Uterus (tissue), 2 donors: Measurements from ENCODE around the gene RASD2.

Experiments used
- CTCF ChIP-seq, 4 experiments: fragments of 200-600 bp in 2 of 4; fragments of 450-650 bp in 2 of 4; sonication (generic) in 2 of 4; IDR thresholded peaks; one replicate each; pipeline ENCODE4 v1.5.1; 2016 to 2019; ENCODE audit warnings: antibody characterized with exemption in 4 of 4, mild to moderate bottlenecking in 2 of 4, moderate library complexity in 1 of 4
- POLR2A ChIP-seq, 2 donors: fragments of 450-650 bp; IDR thresholded peaks; one replicate each; pipeline ENCODE4 v1.6.1; 2016; ENCODE audit warnings: antibody characterized with exemption in 2 of 2, mild to moderate bottlenecking in 1 of 2, moderate library complexity in 1 of 2

GRCh38 chr22:35526333-35526979, 14.2 kb upstream of the RASD2 start:
- TF ChIP-seq CTCF (IDR thresholded peaks at IDR 0.05) (no peak), POLR2A (IDR thresholded peaks at IDR 0.05) (no peak)
